Spleen (tissue), 11 donors: Measurements from ENCODE around the gene STYK1. TPM values are rescaled to one million over a fixed set of nuclear protein-coding genes. Genes with fewer than 3 reads are reported as not detected.

Experiments
- DNase-seq: peaks from one replicate; pipeline ENCODE4 v3.0.0-alpha.2; 2020
- H3K27ac ChIP-seq, 8 donors: fragments of 200-600 bp; sonication (generic) in 7 of 8; 1 replicate in 4 of 8; 2 replicates in 4 of 8; pipeline versions ENCODE4 v1.5.0 to v1.8.0; 2016 to 2021; ENCODE audit warnings: inconsistent platforms in 4 of 8, mild to moderate bottlenecking in 4 of 8, moderate library complexity in 1 of 8
- H3K27me3 ChIP-seq, 7 donors: fragments of 200-600 bp; sonication (generic) in 6 of 7; replicated peaks in 1 of 7; 1 replicate in 4 of 7; 2 replicates in 3 of 7; pipeline versions ENCODE4 v1.5.0 to v1.8.0; 2016 to 2021; ENCODE audit warnings: inconsistent platforms in 3 of 7, mild to moderate bottlenecking in 1 of 7
- H3K36me3 ChIP-seq, 6 donors: fragments of 200-600 bp; sonication (generic) in 5 of 6; 1 replicate in 4 of 6; 2 replicates in 2 of 6; pipeline versions ENCODE4 v1.5.0 to v1.8.0; 2016 to 2021; ENCODE audit warnings: inconsistent platforms in 2 of 6
- H3K4me1 ChIP-seq, 6 donors: fragments of 200-600 bp; sonication (generic) in 5 of 6; 1 replicate in 3 of 6; 2 replicates in 3 of 6; pipeline versions ENCODE4 v1.5.0 to v1.8.0; 2016 to 2021; ENCODE audit warnings: inconsistent platforms in 3 of 6
- H3K4me3 ChIP-seq, 8 donors: fragments of 200-600 bp; sonication (generic) in 7 of 8; 1 replicate in 4 of 8; 2 replicates in 4 of 8; pipeline versions ENCODE4 v1.5.0 to v1.8.0; 2016 to 2021; ENCODE audit warnings: inconsistent platforms in 4 of 8, mild to moderate bottlenecking in 4 of 8, moderate library complexity in 2 of 8
- H3K9me3 ChIP-seq, 8 donors: fragments of 200-600 bp; sonication (generic) in 7 of 8; 1 replicate in 4 of 8; 2 replicates in 4 of 8; pipeline versions ENCODE4 v1.5.0 to v1.8.0; 2016 to 2021; ENCODE audit warnings: inconsistent platforms in 4 of 8
- POLR2A ChIP-seq, 3 donors: fragments of 450-650 bp; IDR thresholded peaks; one replicate each; pipeline ENCODE4 v1.5.1; 2017; ENCODE audit warnings: antibody characterized with exemption in 3 of 3, mild to moderate bottlenecking in 1 of 3
- POLR2AphosphoS5 ChIP-seq, 3 donors: sonication (generic); formaldehyde crosslinking; IDR thresholded peaks; one replicate each; pipeline ENCODE4 v1.5.1; 2017; ENCODE audit warnings: antibody characterized with exemption in 3 of 3
- WGBS, 5 donors: extraction: QIAGEN DNeasy Blood & Tissue Kit in 3 of 5; methylation state at CpG; one replicate each; pipeline versions ENCODE4 v1.1.5 to v1.1.7; 2013 to 2018; 5-methylcytosine and 5-hydroxymethylcytosine counted together
- intact Hi-C: fragments of 100-400 bp; cut with DNase I; formaldehyde crosslinking; loops from one replicate; pipeline ENCODE4 v1.15.0; 2023; ENCODE audit warnings: low total_unique reads
- polyA plus RNA-seq, 3 donors: library from polyadenylated mRNA; stranded (reverse); fragments of 200-250 nt; gene quantifications; one replicate each; pipeline ENCODE4 v1.2.1, GENCODE V29; 2013
- total RNA-seq, 7 donors: library from RNA; depleted of rRNA in 3 of 7; stranded (reverse); fragments of >200 nt in 3 of 7; fragmentation: NEBNext Ultra II Directional in 4 of 7; extraction: Animal tissue kit (Norgen Biotek cat#: 25700) in 4 of 7; gene quantifications; one replicate each; pipeline versions ENCODE4 v1.1.0 to v1.2.1, GENCODE V29; 2016 to 2021
- TF ChIP-seq, protein P1 (sequence below), 11 experiments: fragments of 200-600 bp in 7 of 11; fragments of 450-650 bp in 4 of 11; sonication (generic) in 4 of 11; IDR thresholded peaks in 8 of 11; conservative IDR thresholded peaks in 3 of 11; 1 replicate in 7 of 11; 2 replicates in 4 of 11; pipeline versions ENCODE4 v1.4.0 to v1.8.0; 2016 to 2021; ENCODE audit warnings: antibody characterized with exemption in 11 of 11, inconsistent platforms in 4 of 11, mild to moderate bottlenecking in 1 of 11
- donor health status: healthy with polysubstance abuse.
- donor health status: DM: no; HTN: no; CAD: no; lungs with moderate emphysema.
- donor health status: DM: no; HTN: no; CAD: no.
- donor health status: Bipolar disorder and iron deficiency.
- donor health status: healthy.
- donor health status: DM: no; HTN: no; CAD: no.
- donor health status: DM: yes; HTN: yes; CAD: no.

STYK1 gene
- total and polyA plus RNA-seq, 10 donors = 0.17 to 2.4 (median 0.77) TPM

DNA sequence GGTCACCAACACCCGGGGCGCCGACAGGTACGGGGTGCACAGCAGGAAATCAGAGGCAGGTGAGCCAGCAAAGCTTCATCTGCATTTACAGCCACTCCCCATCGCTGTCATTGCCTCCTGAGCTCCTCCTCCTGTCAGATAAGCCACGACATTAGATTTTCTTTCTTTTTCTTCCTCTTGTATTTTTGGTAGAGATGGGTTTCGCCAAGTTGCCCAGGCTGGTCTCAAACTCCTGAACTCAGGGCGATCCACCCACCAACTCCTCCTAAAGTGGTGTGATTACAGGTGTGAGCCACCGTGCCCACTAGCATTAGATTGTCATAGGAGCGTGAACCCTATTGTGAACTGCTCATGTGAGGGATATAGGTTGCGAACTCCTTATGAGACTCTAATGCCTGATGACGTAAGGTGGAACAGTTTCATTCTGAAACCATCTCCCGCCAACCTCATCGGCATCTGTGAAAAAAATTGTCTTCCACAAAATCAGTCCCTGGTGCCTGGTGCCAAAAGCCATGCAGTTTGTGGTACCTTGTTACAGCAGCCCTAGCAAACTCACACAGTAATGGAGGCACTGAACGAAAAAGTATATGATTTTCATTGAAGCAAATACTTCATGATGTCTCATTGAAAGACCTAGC is 1.5 kb downstream of the STYK1 start:
- Histone ChIP-seq H3K36me3 (no peaks in the 10 kb centered on the region), H3K9me3 (no peaks in the 10 kb centered on the region), H3K4me1 (peaks cover 2 to 51% (median 19%) of the 10 kb centered on the region in 6 donors), H3K4me3 (peak overlapping the region in 2 of 8 donors; percentile 42 to 72), H3K27ac (peak overlapping the region in 4 of 8 donors; percentile 44 to 77 (median 54)), H3K27me3 (peaks cover 0 to 50% (median 9%) of the 10 kb centered on the region in 7 donors)
- no peak for TF ChIP-seq POLR2A (IDR thresholded peaks at IDR 0.05)
- TF ChIP-seq POLR2AphosphoS5 (IDR thresholded peaks at IDR 0.05) = peak in 1 of 3 donors; percentile 9
- TF ChIP-seq, protein P1, sequence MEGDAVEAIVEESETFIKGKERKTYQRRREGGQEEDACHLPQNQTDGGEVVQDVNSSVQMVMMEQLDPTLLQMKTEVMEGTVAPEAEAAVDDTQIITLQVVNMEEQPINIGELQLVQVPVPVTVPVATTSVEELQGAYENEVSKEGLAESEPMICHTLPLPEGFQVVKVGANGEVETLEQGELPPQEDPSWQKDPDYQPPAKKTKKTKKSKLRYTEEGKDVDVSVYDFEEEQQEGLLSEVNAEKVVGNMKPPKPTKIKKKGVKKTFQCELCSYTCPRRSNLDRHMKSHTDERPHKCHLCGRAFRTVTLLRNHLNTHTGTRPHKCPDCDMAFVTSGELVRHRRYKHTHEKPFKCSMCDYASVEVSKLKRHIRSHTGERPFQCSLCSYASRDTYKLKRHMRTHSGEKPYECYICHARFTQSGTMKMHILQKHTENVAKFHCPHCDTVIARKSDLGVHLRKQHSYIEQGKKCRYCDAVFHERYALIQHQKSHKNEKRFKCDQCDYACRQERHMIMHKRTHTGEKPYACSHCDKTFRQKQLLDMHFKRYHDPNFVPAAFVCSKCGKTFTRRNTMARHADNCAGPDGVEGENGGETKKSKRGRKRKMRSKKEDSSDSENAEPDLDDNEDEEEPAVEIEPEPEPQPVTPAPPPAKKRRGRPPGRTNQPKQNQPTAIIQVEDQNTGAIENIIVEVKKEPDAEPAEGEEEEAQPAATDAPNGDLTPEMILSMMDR (IDR thresholded peaks at IDR 0.05 in 8 of 11, conservative IDR thresholded peaks at IDR 0.05 in 3 of 11) = no peak
- intact Hi-C loops = loop anchor here (5.0 kb wide), 1 partner anchor 340 kb away; no protein-coding TSS in a partner anchor
- WGBS, 5 donors = 66 to 77% (median 72%) methylated on average over 15 of the region's 15 CpGs
- no peak for DNase-seq

DNA sequence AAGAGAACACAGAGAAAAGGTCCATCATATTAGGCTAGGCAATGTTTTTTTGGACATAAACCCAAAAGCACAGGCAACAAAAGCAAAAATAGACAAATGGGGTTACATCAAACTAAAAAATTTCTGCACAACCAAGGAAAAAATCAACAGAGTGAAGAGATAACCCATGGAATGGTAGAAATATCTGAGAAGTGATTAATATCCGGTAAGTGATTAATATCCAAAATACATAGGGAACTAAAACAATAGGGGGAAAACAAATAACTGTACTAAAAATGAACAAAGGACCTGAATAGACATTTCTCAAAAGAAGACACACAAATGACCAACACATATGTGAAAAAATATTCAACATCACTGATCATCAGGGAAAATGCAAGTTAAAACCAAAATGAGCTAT is 4.3 kb downstream of the STYK1 start:
- intact Hi-C loops = no loop called here
- Histone ChIP-seq H3K4me1 (peaks cover 0 to 40% (median 15%) of the 10 kb centered on the region in 6 donors), H3K9me3 (no peaks in the 10 kb centered on the region), H3K27ac (no peak overlapping the region), H3K27me3 (peaks cover 0 to 25% (median 9%) of the 10 kb centered on the region in 7 donors), H3K36me3 (no peaks in the 10 kb centered on the region), H3K4me3 (no peak overlapping the region)
- TF ChIP-seq POLR2AphosphoS5 (IDR thresholded peaks at IDR 0.05) (no peak), POLR2A (IDR thresholded peaks at IDR 0.05) (no peak)
- TF ChIP-seq, protein P1 (IDR thresholded peaks at IDR 0.05 in 8 of 11, conservative IDR thresholded peaks at IDR 0.05 in 3 of 11) = no peak
- no peak for DNase-seq
- WGBS, 5 donors = 88 to 98% (median 91%) methylated on average over 1 of the region's 1 CpG

DNA sequence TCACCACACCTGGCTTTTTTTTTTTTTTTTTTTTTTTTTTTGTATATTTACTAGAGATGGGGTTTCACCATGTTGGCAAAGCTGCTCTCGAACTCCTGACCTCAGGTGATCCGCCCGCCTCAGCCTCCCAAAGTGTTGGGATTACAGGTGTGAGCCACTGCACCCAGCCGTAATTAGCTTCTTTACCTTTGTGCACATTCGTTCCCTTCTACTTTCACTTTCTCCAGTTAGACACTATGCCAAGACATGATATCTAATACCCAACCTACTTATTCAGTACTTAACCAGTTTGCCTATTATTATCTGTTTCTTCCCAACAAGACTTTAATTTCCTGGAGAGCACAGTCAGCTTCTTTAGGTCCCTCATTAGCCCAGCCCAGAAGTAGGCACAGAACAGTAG is 5.3 kb downstream of the STYK1 start:
- no peaks in the 10 kb centered on the region for H3K36me3 ChIP-seq
- intact Hi-C loops = no loop called here
- peaks cover 0 to 30% (median 5%) of the 10 kb centered on the region in 6 donors for H3K4me1 ChIP-seq
- H3K27me3 ChIP-seq = peaks cover 0 to 15% (median under 1%) of the 10 kb centered on the region in 7 donors
- DNase-seq = no peak
- no peaks in the 10 kb centered on the region for H3K9me3 ChIP-seq
- H3K4me3 ChIP-seq = peak overlapping the region in 1 of 8 donors; percentile 40
- TF ChIP-seq POLR2A (IDR thresholded peaks at IDR 0.05) (no peak), POLR2AphosphoS5 (IDR thresholded peaks at IDR 0.05) (no peak)
- TF ChIP-seq, protein P1 (IDR thresholded peaks at IDR 0.05 in 8 of 11, conservative IDR thresholded peaks at IDR 0.05 in 3 of 11) = no peak
- WGBS, 5 donors = 30 to 59% (median 43%) methylated on average over 5 of the region's 5 CpGs
- H3K27ac ChIP-seq = no peak overlapping the region

DNA sequence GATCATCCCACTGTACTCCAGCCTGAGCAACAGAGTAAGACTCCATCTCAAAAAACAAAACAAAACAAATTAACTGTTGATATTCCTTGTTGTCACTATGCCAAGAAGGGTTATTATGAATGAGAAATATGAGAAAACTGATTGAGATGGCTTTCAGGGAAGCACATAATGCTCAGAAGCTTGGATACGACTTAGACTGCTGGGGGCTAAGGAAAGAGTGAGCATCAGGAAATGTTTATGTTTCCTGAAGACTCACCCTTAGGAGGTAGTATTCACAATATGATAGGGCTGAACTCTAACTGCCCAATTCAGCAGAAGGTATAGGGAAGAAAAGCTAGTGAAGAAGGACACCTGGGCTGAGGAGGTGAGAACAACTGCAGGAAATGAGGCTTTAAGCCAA is 6.3 kb downstream of the STYK1 start:
- Histone ChIP-seq H3K4me1 (peaks cover 0 to 21% (median 0%) of the 10 kb centered on the region in 6 donors), H3K27ac (no peak overlapping the region), H3K9me3 (no peaks in the 10 kb centered on the region), H3K36me3 (no peaks in the 10 kb centered on the region), H3K27me3 (peaks cover 0 to 6% (median 0%) of the 10 kb centered on the region in 7 donors), H3K4me3 (no peak overlapping the region)
- WGBS, 5 donors = 28 to 53% (median 42%) methylated on average over 1 of the region's 1 CpG
- no peak for TF ChIP-seq POLR2AphosphoS5 (IDR thresholded peaks at IDR 0.05)
- TF ChIP-seq, protein P1 (IDR thresholded peaks at IDR 0.05 in 8 of 11, conservative IDR thresholded peaks at IDR 0.05 in 3 of 11) = no peak
- no peak for TF ChIP-seq POLR2A (IDR thresholded peaks at IDR 0.05)
- intact Hi-C loops = no loop called here
- no peak for DNase-seq
